Measurements from ENCODE around the gene HOXB8.

The HOXB8 gene

DNA sequence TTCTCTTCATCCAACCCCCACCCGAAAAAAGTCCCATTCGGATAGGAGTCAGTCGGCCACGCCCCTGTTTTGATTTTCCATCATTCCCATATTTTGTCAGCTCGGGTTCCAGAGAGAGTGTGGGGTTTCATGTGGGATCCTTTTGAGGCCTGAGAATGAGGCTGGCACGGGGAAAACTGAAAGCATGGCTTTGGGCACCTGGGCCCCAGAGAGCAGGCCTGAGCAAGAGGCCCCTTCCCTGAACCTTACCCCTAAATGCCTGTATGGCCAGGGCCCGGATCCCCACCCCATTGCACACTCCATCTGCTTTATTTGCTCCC, 32.4 kb downstream of the HOXB8 start:
- DNase-seq, result no peak

- DNase-seq, result no peak
Measured at GRCh38 chr17:48579760-48580554, 35.1 kb downstream of the HOXB8 start.

GRCh38 chr17:48579471-48579759, 35.7 kb downstream of the HOXB8 start:
- no peak for DNase-seq

DNA sequence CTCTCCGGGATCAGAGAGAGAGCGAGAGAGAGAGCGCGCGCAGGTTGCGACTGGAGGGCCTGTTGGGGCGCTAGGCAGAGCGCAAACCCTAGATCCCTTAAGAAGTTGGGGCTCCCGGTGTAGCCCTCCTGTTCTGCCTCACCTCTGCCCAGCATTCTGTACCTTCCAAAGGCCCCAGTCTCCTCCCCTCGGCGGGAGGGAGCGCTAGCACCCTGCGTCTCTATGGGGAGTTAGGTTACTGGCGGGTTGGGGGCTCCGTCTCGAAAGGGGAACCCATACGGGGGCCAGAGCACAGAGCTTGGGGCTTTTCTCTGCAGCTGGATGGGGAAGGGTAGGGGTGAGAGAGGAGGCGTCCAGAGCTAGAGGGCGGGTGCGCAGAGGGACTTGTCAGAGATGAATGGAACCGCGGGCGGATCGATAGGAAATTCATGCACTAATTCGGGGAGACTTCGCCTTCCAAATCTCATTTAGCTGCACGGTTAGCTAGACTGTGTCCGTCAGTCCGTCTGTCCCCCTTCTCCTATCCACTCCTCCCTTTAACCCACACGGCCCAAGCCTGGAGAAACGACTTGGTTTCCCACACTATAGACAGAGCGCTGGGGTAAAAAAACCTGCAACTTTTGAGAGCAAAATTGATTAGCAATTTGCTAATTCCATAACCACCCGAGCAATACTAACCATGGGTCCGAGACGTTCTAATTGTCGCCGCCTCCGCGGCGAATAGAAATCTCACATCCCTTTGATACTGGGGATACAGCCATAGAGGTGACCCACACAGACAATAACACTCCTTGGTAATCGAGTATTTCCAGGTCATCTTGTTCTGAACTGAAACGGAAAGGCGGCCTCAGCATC, 36.2 kb downstream of the HOXB8 start:
- DNase-seq, result peak; percentile 35

DNA sequence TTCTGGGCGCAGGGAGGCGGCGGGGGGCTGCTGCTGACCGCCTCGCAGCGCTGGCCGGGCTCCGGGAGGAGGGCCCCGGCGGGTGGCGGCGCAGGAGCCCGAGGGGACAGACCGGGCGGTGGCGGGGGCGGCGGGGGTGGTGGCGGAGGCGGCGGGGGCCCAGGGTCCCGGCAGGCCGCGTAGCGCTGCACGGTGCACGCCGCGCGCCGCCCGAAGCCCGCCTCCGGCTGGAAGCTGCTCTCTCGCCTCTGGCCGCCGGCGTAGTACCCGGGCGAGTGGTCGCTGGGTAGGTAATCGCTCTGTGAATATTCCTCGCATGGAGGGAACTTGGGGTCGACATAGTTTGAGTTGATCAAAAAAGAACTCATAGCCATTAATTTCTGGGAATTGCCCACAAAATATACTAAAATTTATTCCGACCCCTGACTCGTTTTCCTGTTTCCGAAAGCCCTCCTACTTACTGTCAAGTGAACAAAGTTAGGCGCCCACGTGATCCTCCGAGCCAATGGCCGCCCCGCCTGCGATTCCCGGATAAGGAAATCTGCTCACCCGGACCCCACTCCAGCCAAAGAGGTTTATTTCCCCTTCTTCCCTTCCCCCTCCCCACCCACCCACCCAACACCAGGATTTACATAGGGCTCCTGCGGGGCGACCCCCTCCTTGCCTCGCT, 37.0 kb downstream of the HOXB8 start, which contains the start of gene HOXB4:
HOXB4 (minus strand) TSS at position 405 of the 670 bp plus-strand sequence; CDS start at position 374, 31 bp downstream.
- peak; percentile 83 for DNase-seq

GRCh38 chr17:48577330-48577945, 37.7 kb downstream of the HOXB8 start:
- no peak for DNase-seq

- peak; percentile 45 for DNase-seq
Measured at GRCh38 chr17:48576479-48577309, 38.4 kb downstream of the HOXB8 start.

DNA sequence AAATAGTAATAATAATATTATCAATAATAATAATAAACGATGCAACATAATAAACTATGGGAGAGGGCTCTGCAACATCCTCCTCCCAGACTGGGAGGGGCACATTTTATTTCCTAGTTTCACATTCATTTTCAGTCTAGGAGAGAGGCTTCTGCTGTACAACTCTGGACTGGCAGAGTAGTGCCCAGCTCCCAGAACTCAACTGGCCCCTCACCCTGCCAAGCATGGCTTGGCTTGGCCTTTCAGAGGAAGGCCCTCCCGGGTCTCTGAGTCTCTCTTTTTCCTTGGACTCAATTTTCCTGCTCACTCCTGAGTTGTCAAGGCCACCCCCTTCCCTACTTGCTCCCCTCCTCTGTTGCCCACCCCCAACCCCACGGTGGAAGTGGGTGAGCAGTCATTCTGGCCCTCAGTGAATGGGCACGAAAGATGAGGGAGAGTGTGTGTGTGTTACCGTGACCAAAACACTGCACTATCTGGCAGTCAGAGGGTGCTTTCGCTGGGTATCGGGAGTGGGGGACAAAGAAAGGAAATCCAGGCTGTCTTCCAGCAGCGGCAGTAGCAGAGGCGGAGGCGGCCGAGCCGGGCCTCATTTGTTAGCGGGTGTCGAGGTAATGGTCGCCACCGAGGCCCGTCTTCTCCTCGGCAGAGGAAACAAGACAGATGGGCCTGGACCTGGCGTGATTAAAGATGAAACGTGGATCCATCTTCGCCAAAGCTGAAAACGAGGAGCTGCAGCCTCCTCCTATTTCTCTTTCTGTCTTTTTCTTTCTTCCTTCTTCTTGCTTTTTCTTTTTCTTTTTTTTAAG, 39.2 kb downstream of the HOXB8 start:
- DNase-seq, result no peak

DNA sequence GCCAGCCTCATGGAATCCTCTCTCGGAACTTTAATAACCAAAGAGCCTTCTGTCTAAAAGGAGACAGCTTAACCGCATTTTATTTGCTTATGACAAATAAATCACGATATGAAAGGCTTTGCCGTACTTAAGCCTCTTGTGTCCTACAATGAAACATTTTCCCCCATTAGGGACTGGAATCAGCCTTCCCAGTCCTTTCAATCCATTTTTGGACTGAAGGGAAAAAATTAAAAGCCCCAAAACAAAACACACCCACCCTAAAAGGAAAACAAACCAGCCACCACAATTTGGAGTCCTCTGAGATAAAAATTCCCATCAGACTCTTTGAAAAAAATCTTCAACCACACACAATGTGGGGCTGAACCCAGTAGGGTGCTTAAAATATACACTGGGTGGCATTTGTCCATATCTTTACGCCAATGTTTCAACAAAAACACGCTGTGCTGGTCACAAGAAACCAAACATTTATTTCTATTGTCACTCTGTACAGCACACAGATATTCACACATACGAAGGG, 40.0 kb downstream of the HOXB8 start:
- no peak for DNase-seq

- DNase-seq, result no peak
Measured at GRCh38 chr17:48574505-48575065, 40.5 kb downstream of the HOXB8 start.

GRCh38 chr17:48571826-48572417, 43.2 kb downstream of the HOXB8 start:
- no peak for DNase-seq

GRCh38 chr17:48571024-48571818, 43.9 kb downstream of the HOXB8 start:
- no peak for DNase-seq

DNA sequence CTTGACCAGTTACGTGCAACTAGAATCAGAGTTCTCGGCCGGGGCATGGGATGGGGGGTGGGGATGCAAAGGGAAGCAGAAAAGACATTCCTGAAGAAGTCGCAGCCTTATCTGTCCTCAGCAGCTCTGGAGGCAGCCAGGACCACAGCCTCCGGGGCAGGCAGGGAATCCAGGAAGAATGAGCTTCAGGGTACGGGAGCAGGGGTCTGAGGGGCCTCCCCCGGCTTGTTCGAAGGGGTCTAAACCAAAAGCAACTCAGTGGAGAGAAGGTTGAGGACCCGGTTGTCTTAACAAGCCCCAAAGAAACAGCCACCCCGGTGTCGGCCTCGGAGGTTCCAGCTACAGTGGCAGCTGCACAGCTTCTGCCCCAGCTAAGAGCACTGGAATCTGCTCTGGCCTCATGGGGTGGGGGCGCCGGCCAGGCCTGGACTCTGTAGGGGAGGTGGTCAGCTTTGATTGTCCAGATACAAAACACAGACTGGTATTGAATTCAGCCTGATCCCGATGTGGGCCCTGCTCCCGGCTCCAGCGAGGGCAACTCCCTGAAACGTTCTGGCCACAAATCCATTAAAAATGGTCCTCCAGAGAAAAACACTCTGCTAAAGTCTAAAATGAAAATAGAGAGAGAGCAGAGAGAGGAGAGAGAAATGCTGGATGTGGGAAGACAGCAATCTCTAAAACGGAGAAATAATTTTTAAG, 44.6 kb downstream of the HOXB8 start:
- DNase-seq, result no peak

GRCh38 chr17:48569674-48570324, 45.3 kb downstream of the HOXB8 start:
- no peak for DNase-seq

- DNase-seq, result no peak
Measured at GRCh38 chr17:48569240-48569582, 45.9 kb downstream of the HOXB8 start.

DNA sequence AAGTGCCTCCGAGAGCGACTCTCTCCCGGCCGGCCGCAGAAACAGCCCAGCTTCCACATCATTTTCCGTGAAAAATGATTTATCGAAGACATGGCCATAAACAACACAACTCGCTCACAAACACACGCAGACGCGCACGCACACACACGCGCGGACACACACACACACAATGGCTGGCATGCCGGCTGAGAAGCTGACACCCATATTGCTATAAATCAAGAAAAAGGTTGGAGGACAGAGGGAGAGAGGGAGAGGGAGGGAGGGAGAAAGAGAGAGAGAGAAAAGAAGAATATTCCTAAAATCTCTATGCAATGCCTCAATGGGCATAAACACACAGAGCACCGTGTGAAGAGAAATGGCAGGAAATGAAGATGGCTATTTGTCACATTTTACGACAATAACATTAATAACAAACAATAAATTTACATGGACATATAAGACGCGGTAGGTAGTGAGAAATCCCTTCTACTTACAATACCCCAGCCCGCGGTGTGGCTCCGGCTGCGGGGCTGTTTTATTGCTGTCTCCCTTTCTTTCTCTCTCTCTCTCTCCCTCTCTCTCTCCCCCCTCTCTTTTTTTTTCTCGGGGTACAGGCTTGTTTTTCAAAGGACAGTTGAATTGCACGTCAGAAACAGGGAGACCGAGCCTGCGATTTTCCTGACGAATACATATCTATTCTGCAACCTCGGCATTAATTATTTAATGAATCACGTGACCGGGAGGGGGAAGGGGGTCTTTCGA, 46.4 kb downstream of the HOXB8 start:
- no peak for DNase-seq

GRCh38 chr17:48567646-48568354, 47.3 kb downstream of the HOXB8 start:
- DNase-seq, result no peak

Measured in stimulated activated CD4-positive, alpha-beta T cell treated with anti-CD3 and anti-CD28 coated beads, Interleukin-15, amount 100 ng/mL, for 24 hours (primary cell).